HuH-7 (cell line): ENCODE data around the gene FAM120AOS.

Experiments used
- DNase-seq: peaks from one replicate; pipeline ENCODE4 v3.0.0; 2011; ENCODE audit warnings: low spot score

Gene FAM120AOS

GRCh38 chr9:93437996-93438395 lies 15.4 kb downstream of the FAM120AOS start:
- no peak for DNase-seq

GRCh38 chr9:93436655-93437407 lies 16.6 kb downstream of the FAM120AOS start:
- DNase-seq = no peak

- no peak for DNase-seq
These were observed 17.2 kb downstream of the FAM120AOS start for GRCh38 chr9:93436218-93436617.

GRCh38 chr9:93435386-93435785 lies 18.0 kb downstream of the FAM120AOS start:
- DNase-seq = no peak

- no peak for DNase-seq
These were observed 19.3 kb downstream of the FAM120AOS start for GRCh38 chr9:93434056-93434455.

GRCh38 chr9:93432964-93433363 lies 20.4 kb downstream of the FAM120AOS start:
- DNase-seq = no peak

- DNase-seq = no peak
These were observed 21.8 kb downstream of the FAM120AOS start for GRCh38 chr9:93431539-93432105.

GRCh38 chr9:93427655-93428379 lies 25.6 kb downstream of the FAM120AOS start:
- no peak for DNase-seq

- DNase-seq = no peak
These were observed 30.3 kb downstream of the FAM120AOS start for GRCh38 chr9:93422977-93423616.

GRCh38 chr9:93419023-93419422 lies 34.4 kb downstream of the FAM120AOS start:
- no peak for DNase-seq

- no peak for DNase-seq
These were observed 35.8 kb downstream of the FAM120AOS start for GRCh38 chr9:93417538-93417937.

- DNase-seq = no peak
These were observed 36.7 kb downstream of the FAM120AOS start for GRCh38 chr9:93416530-93417235.

GRCh38 chr9:93415176-93415690 lies 38.1 kb downstream of the FAM120AOS start:
- DNase-seq = no peak

GRCh38 chr9:93413530-93413929 lies 39.9 kb downstream of the FAM120AOS start:
- DNase-seq = no peak

GRCh38 chr9:93406371-93406770 lies 47.0 kb downstream of the FAM120AOS start:
- DNase-seq = no peak

- no peak for DNase-seq
These were observed 54.9 kb downstream of the FAM120AOS start for GRCh38 chr9:93398471-93398870.

GRCh38 chr9:93397661-93398373 lies 55.6 kb downstream of the FAM120AOS start:
- no peak for DNase-seq
